ENCODE measurements around the gene PTGS1. TPM values are rescaled to one million over a fixed set of nuclear protein-coding genes. Genes with fewer than 3 reads are reported as not detected.
"Not testable (repeated sequence)": the region's sequence is repeated elsewhere in the genome, so short reads cannot be mapped to it uniquely, and the experiment has no call there.

The PTGS1 gene
- total RNA-seq, 5 donors from 2014 or later (not counting 1 experiment from before 2014, with no cell fraction given), result 0.44 to 2.0 (median 0.86) TPM

GRCh38 chr9:122330466-122330865 lies 40.4 kb upstream of the PTGS1 start:
- H3K9me3 Mint-ChIP-seq; H3K27ac ChIP-seq (ENCODE audit: low read length); H3K9me3 ChIP-seq; H3K27me3 ChIP-seq (replicated peaks in 1 of 2; ENCODE audit: control insufficient read depth in 2 of 2, extremely low read depth in 1 of 2, insufficient read depth in 2 of 2, low read length in 1 of 2); DNase-seq; CTCF ChIA-PET; H3K4me3 ChIP-seq (ENCODE audit: control insufficient read depth in 1 of 2, extremely low read depth in 1 of 2, low read length in 1 of 2); POLR2A ChIA-PET; H3K4me3 Mint-ChIP-seq; H3K4me1 Mint-ChIP-seq; H3K4me1 ChIP-seq (ENCODE audit: control insufficient read depth in 1 of 2, extremely low read depth in 1 of 2, insufficient read depth in 2 of 2, low read length in 2 of 2); H3K27me3 Mint-ChIP-seq; H3K27ac Mint-ChIP-seq; H3K36me3 ChIP-seq (ENCODE audit: control insufficient read depth in 2 of 2, extremely low read depth in 1 of 2, insufficient read depth in 1 of 2, low read length in 1 of 2); ATAC-seq (replicated peaks in 1 of 4): not testable (repeated sequence)
- WGBS (ENCODE audit: insufficient coverage), result 85% methylated on average over 3 of the region's 6 CpGs
- peaks cover 25% of the 10 kb centered on the region for H3K36me3 Mint-ChIP-seq

GRCh38 chr9:122331523-122331927 lies 39.3 kb upstream of the PTGS1 start:
- no peak overlapping the region for H3K4me3 Mint-ChIP-seq
- H3K27ac Mint-ChIP-seq, result no peak overlapping the region
- H3K9me3 ChIP-seq, result no peaks in the 10 kb centered on the region
- no peak for DNase-seq
- ChIA-PET POLR2A (no interaction called here), CTCF (no interaction called here)
- H3K4me1 ChIP-seq (ENCODE audit: control insufficient read depth in 1 of 2, extremely low read depth in 1 of 2, insufficient read depth in 2 of 2, low read length in 2 of 2), result no peaks in the 10 kb centered on the region
- peaks cover 20% of the 10 kb centered on the region for H3K36me3 Mint-ChIP-seq
- H3K4me1 Mint-ChIP-seq, result peaks cover 0 to 8% (median 0%) of the 10 kb centered on the region in 3 donors
- H3K27me3 Mint-ChIP-seq, result no peaks in the 10 kb centered on the region
- ATAC-seq (replicated peaks in 1 of 4), result no peak
- H3K36me3 ChIP-seq (ENCODE audit: control insufficient read depth in 2 of 2, extremely low read depth in 1 of 2, insufficient read depth in 1 of 2, low read length in 1 of 2), result peaks cover 0 to 3% of the 10 kb centered on the region in 2 donors
- H3K27me3 ChIP-seq (replicated peaks in 1 of 2; ENCODE audit: control insufficient read depth in 2 of 2, extremely low read depth in 1 of 2, insufficient read depth in 2 of 2, low read length in 1 of 2), result no peaks in the 10 kb centered on the region
- H3K4me3 ChIP-seq (ENCODE audit: control insufficient read depth in 1 of 2, extremely low read depth in 1 of 2, low read length in 1 of 2), result no peak overlapping the region
- H3K9me3 Mint-ChIP-seq, result no peaks in the 10 kb centered on the region
- no peak overlapping the region for H3K27ac ChIP-seq (ENCODE audit: low read length)
- WGBS (ENCODE audit: insufficient coverage), result 100% methylated on average over 1 of the region's 3 CpGs

- Histone ChIP-seq H3K4me3 (ENCODE audit: control insufficient read depth in 1 of 2, extremely low read depth in 1 of 2, low read length in 1 of 2) (no peak overlapping the region), H3K4me1 (ENCODE audit: control insufficient read depth in 1 of 2, extremely low read depth in 1 of 2, insufficient read depth in 2 of 2, low read length in 2 of 2) (no peaks in the 10 kb centered on the region), H3K27me3 (replicated peaks in 1 of 2; ENCODE audit: control insufficient read depth in 2 of 2, extremely low read depth in 1 of 2, insufficient read depth in 2 of 2, low read length in 1 of 2) (no peaks in the 10 kb centered on the region), H3K27ac (ENCODE audit: low read length) (no peak overlapping the region), H3K9me3 (no peaks in the 10 kb centered on the region), H3K36me3 (ENCODE audit: control insufficient read depth in 2 of 2, extremely low read depth in 1 of 2, insufficient read depth in 1 of 2, low read length in 1 of 2) (peaks cover 0 to 3% of the 10 kb centered on the region in 2 donors)
- Mint-ChIP-seq H3K4me3 (no peak overlapping the region), H3K4me1 (peaks cover 0 to 8% (median 0%) of the 10 kb centered on the region in 3 donors), H3K9me3 (no peaks in the 10 kb centered on the region), H3K36me3 (peaks cover 15% of the 10 kb centered on the region), H3K27me3 (no peaks in the 10 kb centered on the region), H3K27ac (no peak overlapping the region)
- ChIA-PET POLR2A (interaction anchor here in 1 of 2 donors (0.7 kb wide), 1 partner anchor 78 kb away, joined by 3 read pairs; no protein-coding TSS in a partner anchor), CTCF (no interaction called here)
- WGBS (ENCODE audit: insufficient coverage), result 42% methylated on average over 4 of the region's 6 CpGs
- DNase-seq, result no peak
- ATAC-seq (replicated peaks in 1 of 4), result no peak
Observed at GRCh38 chr9:122332083-122332482, 38.7 kb upstream of the PTGS1 start.

- Mint-ChIP-seq H3K27ac (no peak overlapping the region), H3K36me3 (peaks cover 14% of the 10 kb centered on the region), H3K9me3 (no peaks in the 10 kb centered on the region), H3K27me3 (no peaks in the 10 kb centered on the region), H3K4me3 (no peak overlapping the region), H3K4me1 (peaks cover 0 to 8% (median 0%) of the 10 kb centered on the region in 3 donors)
- Histone ChIP-seq H3K27me3 (replicated peaks in 1 of 2; ENCODE audit: control insufficient read depth in 2 of 2, extremely low read depth in 1 of 2, insufficient read depth in 2 of 2, low read length in 1 of 2) (no peaks in the 10 kb centered on the region), H3K27ac (ENCODE audit: low read length) (no peak overlapping the region), H3K36me3 (ENCODE audit: control insufficient read depth in 2 of 2, extremely low read depth in 1 of 2, insufficient read depth in 1 of 2, low read length in 1 of 2) (peaks cover 0 to 3% of the 10 kb centered on the region in 2 donors), H3K9me3 (no peaks in the 10 kb centered on the region), H3K4me1 (ENCODE audit: control insufficient read depth in 1 of 2, extremely low read depth in 1 of 2, insufficient read depth in 2 of 2, low read length in 2 of 2) (no peaks in the 10 kb centered on the region), H3K4me3 (ENCODE audit: control insufficient read depth in 1 of 2, extremely low read depth in 1 of 2, low read length in 1 of 2) (no peak overlapping the region)
- WGBS (ENCODE audit: insufficient coverage), result 71% methylated on average over 1 of the region's 7 CpGs
- ATAC-seq (replicated peaks in 1 of 4), result no peak
- POLR2A ChIA-PET, result no interaction called here
- no peak for DNase-seq
- CTCF ChIA-PET, result no interaction called here
Observed at GRCh38 chr9:122332644-122333043, 38.2 kb upstream of the PTGS1 start.

- H3K9me3 Mint-ChIP-seq, result no peaks in the 10 kb centered on the region
- H3K27ac Mint-ChIP-seq, result no peak overlapping the region
- DNase-seq (no peak), ATAC-seq (replicated peaks in 1 of 4) (no peak)
- H3K27me3 Mint-ChIP-seq, result no peaks in the 10 kb centered on the region
- Histone ChIP-seq H3K9me3 (no peaks in the 10 kb centered on the region), H3K36me3 (ENCODE audit: control insufficient read depth in 2 of 2, extremely low read depth in 1 of 2, insufficient read depth in 1 of 2, low read length in 1 of 2) (peaks cover 0 to 3% of the 10 kb centered on the region in 2 donors), H3K27ac (ENCODE audit: low read length) (no peak overlapping the region), H3K4me1 (ENCODE audit: control insufficient read depth in 1 of 2, extremely low read depth in 1 of 2, insufficient read depth in 2 of 2, low read length in 2 of 2) (no peaks in the 10 kb centered on the region), H3K4me3 (ENCODE audit: control insufficient read depth in 1 of 2, extremely low read depth in 1 of 2, low read length in 1 of 2) (no peak overlapping the region), H3K27me3 (replicated peaks in 1 of 2; ENCODE audit: control insufficient read depth in 2 of 2, extremely low read depth in 1 of 2, insufficient read depth in 2 of 2, low read length in 1 of 2) (no peaks in the 10 kb centered on the region)
- peaks cover 11% of the 10 kb centered on the region for H3K36me3 Mint-ChIP-seq
- WGBS (ENCODE audit: insufficient coverage), result 86% methylated on average over 2 of the region's 10 CpGs
- CTCF ChIA-PET, result interaction anchor here in 1 of 2 donors (0.6 kb wide), 1 partner anchor 476 kb away, joined by 3 read pairs; no protein-coding TSS in a partner anchor
- peaks cover 0 to 8% (median 0%) of the 10 kb centered on the region in 3 donors for H3K4me1 Mint-ChIP-seq
- H3K4me3 Mint-ChIP-seq, result no peak overlapping the region
- POLR2A ChIA-PET, result interaction anchor here in 1 of 2 donors (0.6 kb wide), 1 partner anchor 447 kb away, joined by 4 read pairs; no protein-coding TSS in a partner anchor
Observed at GRCh38 chr9:122333169-122333808, 37.5 kb upstream of the PTGS1 start.

- ChIA-PET CTCF (interaction anchor here in 1 of 2 donors (0.6 kb wide), 1 partner anchor 972 kb away, joined by 3 read pairs; no protein-coding TSS in a partner anchor), POLR2A (no interaction called here)
- no peak for DNase-seq
- Histone ChIP-seq H3K9me3 (no peaks in the 10 kb centered on the region), H3K4me3 (ENCODE audit: control insufficient read depth in 1 of 2, extremely low read depth in 1 of 2, low read length in 1 of 2) (no peak overlapping the region), H3K4me1 (ENCODE audit: control insufficient read depth in 1 of 2, extremely low read depth in 1 of 2, insufficient read depth in 2 of 2, low read length in 2 of 2) (no peaks in the 10 kb centered on the region), H3K27ac (ENCODE audit: low read length) (no peak overlapping the region), H3K27me3 (replicated peaks in 1 of 2; ENCODE audit: control insufficient read depth in 2 of 2, extremely low read depth in 1 of 2, insufficient read depth in 2 of 2, low read length in 1 of 2) (peaks cover 0 to 4% of the 10 kb centered on the region in 2 experiments), H3K36me3 (ENCODE audit: control insufficient read depth in 2 of 2, extremely low read depth in 1 of 2, insufficient read depth in 1 of 2, low read length in 1 of 2) (no peaks in the 10 kb centered on the region)
- Mint-ChIP-seq H3K27ac (no peak overlapping the region), H3K4me3 (no peak overlapping the region), H3K27me3 (peaks cover 0 to 1% of the 10 kb centered on the region in 2 donors), H3K4me1 (peaks cover 0 to 8% (median 0%) of the 10 kb centered on the region in 3 donors), H3K9me3 (no peaks in the 10 kb centered on the region), H3K36me3 (peaks cover under 1% of the 10 kb centered on the region)
- WGBS (ENCODE audit: insufficient coverage), result 93% methylated on average over 3 of the region's 4 CpGs
- no peak for ATAC-seq (replicated peaks in 1 of 4)
Observed at GRCh38 chr9:122334916-122335315, 35.9 kb upstream of the PTGS1 start.

All from T-cell (primary cell).